NT2/D1 (cell line): Measurements from ENCODE around the gene HIGD1A.

Experiments used
- SUZ12 ChIP-seq: IDR thresholded peaks from 2 replicates; pipeline ENCODE4 v1.6.1; 2011; ENCODE audit not compliant: insufficient read length, insufficient read depth; ENCODE audit errors: extremely low read depth
- YY1 ChIP-seq: IDR thresholded peaks from 2 replicates; pipeline ENCODE4 v1.6.1; 2011; ENCODE audit not compliant: insufficient read length, insufficient read depth
- ZNF274 ChIP-seq: IDR thresholded peaks from 2 replicates; pipeline ENCODE4 v1.6.1; 2011; ENCODE audit warnings: mild to moderate bottlenecking, low read depth, low read length

DNA sequence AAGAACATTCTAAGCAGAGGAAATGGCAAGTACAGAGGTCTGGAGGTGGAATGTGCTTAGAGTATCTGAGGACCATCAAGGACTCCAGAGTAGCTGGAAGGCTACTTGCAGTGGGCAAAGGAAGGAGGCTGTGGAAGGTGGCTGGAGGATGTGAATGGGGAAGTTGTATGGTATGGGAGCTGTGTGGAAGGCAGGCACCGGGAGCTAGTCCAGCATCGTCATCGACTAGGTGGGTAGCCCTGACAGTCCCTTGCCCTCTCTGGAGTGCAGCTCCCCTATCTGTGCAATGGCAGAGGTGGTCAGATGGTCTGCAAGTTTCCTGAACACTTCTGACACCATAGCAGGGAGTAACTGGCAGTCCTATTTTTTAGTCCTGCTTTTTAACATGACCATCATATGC, 50.5 kb downstream of the HIGD1A start:
- TF ChIP-seq ZNF274 (no peak), SUZ12 (no peak), YY1 (no peak)
